HK-2 (cell line): ENCODE data around the gene TMEM43.

Source experiments
- DNase-seq: peaks from one replicate; pipeline ENCODE4 v3.0.0-alpha.2; 2018; ENCODE audit not compliant: unreplicated experiment

The TMEM43 gene

GRCh38 chr3:14122301-14122700, 2.6 kb upstream of the TMEM43 start:
- DNase-seq, result no peak

DNA sequence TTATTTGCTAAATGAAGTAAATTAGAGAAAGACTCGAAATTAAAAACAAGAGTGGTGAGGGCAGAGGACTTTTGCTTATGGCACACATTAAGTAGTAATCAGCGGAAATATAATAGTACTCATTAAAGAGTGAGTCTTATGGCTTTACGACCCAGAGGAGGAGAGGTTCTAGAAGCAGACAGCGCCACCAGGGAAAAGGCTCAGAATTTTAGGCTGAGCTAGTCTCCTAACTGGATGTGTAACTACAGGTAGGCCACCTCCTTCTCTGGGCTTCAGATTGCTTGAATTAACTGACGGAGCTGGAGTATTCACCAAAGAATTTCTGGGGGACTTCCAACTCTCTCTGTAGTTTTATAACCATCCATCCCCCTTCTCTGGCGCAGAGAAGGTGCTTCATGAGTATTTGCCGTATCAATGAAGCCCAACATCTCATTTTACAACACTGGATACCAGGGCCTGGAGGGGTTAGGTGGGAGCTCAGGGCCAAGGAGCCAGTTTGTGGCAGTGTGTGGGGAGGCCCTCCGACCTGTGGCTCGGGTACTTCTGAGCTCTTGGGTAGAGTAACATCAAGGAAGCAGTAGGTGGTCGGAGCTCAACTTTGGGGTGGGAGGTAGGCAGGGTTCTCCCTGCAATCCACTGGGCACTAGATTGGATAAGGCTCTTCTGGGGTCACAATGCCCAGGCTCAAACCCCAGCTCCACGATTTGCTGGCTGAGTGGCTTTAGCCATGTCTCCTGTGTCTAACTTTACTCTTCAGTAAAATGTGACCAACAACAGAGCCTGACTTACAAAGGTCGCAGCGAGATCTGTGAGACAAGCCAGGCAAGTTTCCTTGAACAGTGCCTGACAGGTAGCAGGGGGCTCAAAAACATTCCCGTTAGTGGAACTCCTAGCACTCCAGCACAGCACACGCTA, 1.3 kb upstream of the TMEM43 start:
- DNase-seq, result no peak

DNA sequence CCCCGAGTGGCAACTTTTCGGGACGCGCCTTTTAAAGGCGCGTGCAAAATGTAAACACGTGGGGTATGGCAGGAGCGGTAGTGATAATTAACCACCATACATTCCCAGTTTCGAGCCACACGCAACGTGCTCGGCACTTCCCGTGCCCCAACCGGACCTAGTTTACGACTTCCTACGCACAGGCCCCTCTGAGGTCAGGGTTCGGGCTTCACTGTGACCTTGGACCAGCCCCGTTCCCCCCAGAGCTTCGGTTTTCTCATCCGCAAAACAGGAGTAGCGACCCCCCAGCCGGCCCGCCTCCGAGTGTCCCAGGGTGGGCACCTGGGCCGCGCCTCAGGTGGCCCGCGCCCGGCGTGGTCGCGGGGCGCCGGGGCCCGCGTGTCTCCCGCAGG, 633 bp upstream of the TMEM43 start:
- peak; percentile 37 for DNase-seq

- peak; percentile 72 for DNase-seq
Measured at GRCh38 chr3:14125193-14126016, 553 bp downstream of the TMEM43 start.

DNA sequence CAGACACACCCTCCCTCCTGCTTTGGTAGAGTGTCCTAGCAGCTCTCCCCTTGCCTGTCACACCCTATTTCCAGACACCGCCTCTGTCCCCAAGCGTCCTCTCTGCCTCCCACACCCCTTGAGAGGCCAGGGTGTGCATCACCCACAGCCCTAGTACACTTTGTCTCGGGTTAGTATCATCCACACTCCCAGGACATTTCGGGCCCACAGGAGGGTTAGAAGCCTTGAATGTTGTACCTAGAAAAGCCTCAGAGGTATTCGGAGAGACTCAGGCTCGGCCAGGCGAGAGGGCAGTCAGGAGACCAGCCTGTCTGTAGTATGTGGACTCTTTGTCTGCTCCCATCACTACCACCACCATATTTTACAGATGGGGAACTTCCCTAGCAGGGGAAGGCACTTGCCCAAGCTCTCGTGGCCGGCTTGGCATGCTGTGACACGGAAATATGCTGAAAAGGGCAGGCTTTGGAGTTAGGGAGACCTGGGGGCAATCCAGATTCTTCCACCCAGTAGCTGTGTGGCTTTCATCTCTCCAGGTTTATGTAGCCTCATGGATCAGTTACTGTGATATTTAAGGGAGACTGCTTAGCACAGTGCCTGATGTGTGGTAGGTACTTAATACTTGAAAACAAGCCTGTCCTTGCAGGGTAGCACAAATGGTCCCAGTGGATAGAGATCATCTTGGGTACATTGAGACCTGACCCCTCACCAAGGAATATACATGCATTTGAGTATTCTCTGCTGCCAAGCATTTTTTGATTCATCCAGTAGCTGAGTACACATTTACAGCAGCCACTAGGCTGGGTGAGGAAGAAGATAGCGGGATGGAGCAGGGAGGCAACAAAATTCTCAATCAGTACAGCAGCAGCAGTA, 1.4 kb downstream of the TMEM43 start:
- DNase-seq, result no peak

- DNase-seq, result no peak
Measured at GRCh38 chr3:14126887-14127505, 2.1 kb downstream of the TMEM43 start.

GRCh38 chr3:14127516-14128161, 2.8 kb downstream of the TMEM43 start:
- no peak for DNase-seq

- no peak for DNase-seq
Measured at GRCh38 chr3:14128724-14129123, 3.9 kb downstream of the TMEM43 start.

GRCh38 chr3:14129296-14129695, 4.4 kb downstream of the TMEM43 start:
- DNase-seq, result no peak

DNA sequence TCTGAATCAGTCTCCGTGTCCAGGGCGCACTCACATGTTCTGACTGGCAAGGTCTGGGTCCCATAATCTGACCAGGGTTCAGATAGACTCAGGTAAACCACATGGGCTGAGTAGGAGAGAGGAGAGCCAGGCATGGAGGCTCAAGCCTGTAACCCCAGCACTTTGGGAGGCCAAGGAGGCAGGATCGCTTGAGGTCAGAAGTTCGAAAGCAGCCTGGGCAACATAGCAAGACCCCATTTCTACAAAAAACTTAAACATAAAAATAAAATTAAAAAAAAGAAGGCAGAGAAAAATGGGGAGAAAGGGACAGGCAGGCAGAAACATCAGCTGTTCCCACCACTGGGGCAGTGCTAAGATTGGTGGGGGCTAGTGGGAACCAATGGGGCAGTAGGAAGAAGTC, 5.4 kb downstream of the TMEM43 start:
- no peak for DNase-seq

GRCh38 chr3:14130707-14131106, 5.9 kb downstream of the TMEM43 start:
- DNase-seq, result no peak

DNA sequence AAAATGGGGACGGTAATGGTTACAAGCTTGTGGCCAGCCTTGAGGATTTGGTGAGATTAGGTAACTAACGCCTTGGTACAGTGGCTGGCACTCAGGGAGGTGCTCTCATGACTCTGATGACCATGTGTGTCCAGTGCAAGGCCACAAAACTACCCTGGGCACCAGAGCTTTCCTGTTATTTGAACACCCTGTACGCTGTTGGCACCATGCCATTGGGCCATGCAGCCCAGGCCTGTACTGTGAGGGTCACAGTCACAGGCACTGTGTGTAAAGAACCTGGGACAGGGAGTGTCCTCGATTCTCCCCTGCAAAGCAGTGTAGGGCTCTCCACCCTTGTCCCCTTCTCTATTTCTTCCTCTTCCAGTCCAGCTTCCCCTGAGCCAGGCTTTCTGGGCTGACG, 6.3 kb downstream of the TMEM43 start:
- no peak for DNase-seq

DNA sequence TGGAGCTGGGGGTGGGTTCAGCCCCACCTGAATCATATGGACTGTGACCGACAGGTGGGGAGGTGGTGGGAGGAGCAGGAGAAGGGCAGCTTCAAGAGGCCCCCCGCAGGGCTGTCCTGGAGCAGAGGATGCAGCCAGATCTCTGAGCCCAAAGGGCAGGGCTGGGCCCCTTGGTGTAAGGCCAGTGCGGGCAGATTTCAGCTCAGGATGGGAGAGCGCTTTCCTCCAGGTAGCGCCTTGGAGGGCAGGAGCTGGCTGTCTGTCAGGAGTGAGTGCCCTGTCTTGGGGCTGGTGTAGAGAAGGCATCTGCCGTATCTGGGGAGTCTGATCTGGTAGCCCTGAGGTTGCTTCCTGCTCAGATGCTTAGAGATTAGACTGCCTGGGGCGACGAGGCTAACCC, 7.3 kb downstream of the TMEM43 start:
- no peak for DNase-seq

DNA sequence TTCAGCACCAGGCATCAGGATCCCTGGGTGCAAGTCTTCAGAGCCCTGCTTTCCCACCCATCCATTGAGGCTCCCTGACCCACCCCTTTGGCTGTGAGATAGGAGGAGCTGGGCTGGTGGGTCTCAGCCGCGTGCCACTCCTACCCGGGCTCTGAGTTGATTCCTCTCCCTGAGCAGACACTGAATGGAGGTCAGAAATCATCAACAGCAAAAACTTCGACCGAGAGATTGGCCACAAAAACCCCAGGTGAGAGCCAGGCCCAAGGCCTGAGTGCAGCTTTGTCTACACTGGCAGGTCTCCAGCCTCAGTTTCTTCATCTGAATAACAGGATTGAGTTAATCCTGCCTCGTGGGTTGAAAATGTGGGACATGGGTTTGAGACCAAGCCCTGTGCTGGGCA, 7.8 kb downstream of the TMEM43 start:
- DNase-seq, result no peak

DNA sequence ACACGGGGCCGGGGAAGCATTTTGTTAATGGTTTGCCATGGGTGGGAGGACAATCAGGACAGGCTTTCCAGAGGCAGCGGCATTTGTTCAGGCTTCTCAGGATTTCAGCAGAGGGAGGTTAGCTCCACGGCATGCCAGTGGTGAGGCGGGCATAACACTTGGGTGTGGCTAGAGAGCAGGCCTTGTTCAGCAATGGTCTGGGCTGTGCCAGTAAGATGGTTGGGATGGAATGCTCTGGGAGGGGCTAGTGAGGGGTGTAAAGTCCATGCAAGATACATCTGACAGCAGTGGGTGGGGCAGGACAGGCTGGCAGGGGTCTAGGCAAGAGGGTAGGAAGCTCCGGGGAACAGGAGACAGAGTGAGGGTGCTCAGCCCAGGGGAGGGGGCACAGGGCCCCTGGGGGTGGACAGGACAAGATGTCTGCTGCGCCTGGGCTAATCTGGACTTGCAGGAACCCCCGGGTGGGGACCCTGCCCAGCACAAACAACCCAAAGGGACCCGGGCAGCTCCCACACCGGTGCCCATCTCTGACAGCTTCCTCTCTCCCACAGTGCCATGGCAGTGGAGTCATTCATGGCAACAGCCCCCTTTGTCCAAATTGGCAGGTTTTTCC, 8.4 kb downstream of the TMEM43 start:
- DNase-seq, result no peak

DNA sequence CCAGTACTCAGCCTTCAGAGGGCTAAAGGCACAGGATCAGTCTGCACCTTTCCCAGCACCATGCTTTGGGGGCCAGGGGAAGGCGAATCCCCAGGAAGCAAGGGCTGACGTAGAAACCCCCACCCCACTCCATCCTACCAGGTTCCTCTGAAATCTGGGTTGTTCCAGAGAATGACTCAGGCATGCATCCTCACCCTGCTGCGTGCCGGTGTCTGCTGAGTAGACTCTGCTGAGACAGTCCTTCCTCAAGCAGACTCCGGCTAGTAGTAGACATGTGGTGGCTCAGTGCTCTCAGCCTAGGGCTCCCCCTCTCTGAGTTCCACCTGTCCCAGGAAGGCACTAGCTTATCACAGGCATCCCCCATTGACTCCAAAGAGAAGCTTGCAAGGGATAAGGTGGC, 9.0 kb downstream of the TMEM43 start:
- DNase-seq, result no peak

DNA sequence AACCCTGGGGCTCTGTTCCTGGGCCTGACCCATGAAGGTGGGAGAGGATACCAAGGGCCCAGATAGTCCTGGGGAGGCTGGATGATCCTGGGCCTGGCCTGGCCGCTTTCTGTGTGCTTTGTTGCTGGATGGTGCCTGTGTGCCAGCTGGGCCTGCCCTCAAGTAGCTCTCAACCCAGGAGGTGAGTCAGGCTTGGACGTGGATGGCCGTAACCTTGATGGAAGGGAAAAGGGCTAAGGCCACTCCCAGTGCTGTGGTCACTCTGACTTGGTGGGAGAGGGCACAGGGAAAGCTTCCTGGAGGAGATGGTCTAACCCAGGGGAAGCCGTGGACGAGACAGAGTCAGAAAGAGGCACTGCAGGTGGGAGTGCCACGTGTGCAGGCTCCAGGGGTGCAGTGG, 9.4 kb downstream of the TMEM43 start:
- DNase-seq, result no peak

GRCh38 chr3:14135581-14135980, 10.7 kb downstream of the TMEM43 start:
- no peak for DNase-seq

GRCh38 chr3:14137004-14137403, 12.2 kb downstream of the TMEM43 start:
- no peak for DNase-seq

- no peak for DNase-seq
Measured at GRCh38 chr3:14137445-14137844, 12.6 kb downstream of the TMEM43 start.
